ENCODE results near the gene EOMES. TPM values are rescaled to one million over a fixed set of nuclear protein-coding genes. Genes with fewer than 3 reads are reported as not detected.

Gene EOMES
- total and polyA plus RNA-seq, 2 of the 4 experiments (the other 2 are of a cell fraction): not detected

DNA sequence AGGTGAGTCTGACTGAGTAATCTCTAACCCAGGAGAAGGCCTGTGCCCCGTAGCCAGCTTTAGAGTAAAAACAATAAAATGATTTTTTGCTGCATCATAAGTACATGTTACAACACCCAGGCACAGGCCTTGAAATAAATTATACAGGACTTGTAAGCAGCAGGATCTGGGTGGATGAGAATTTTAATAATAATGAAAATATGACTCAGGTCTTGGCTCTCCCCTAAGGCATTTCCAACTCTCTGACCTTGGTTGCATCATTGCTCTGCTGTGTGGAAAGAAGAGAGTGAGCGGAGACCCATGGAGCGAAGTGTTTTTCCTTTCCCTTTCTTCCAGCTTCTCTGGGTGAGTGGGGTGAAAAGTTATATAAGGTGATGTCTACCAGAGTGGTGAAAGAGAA lies 44.6 kb downstream of the EOMES start:
- peak; percentile 96 for DNase-seq
- WGBS, 2 experiments (ENCODE audit: extremely low coverage in 2 of 2, insufficient read length in 1 of 2): no CpG with 5 or more reads among the region's 3 CpGs
- Histone ChIP-seq H3K27ac (ENCODE audit: insufficient read depth, low read length) (peak overlapping the region; percentile 70; the same call in 1 of the 2 replicates), H3K9me1 (ENCODE audit: insufficient read depth, low read length) (peaks cover 7% of the 10 kb centered on the region), H3K56ac (ENCODE audit: extremely low read depth, insufficient read depth, low read length) (peak overlapping the region; percentile 29; the same call in 1 of the 2 replicates), H2BK15ac (ENCODE audit: low read depth, low read length) (peak overlapping the region; percentile 17; the same call in 1 of the 3 replicates), H3K23ac (ENCODE audit: low read depth, low read length) (peak overlapping the region; percentile 95), H2AK9ac (replicated peaks; ENCODE audit: low read depth, low read length, poor library complexity) (no peak overlapping the region), H3K14ac (replicated peaks; ENCODE audit: low read depth, low read length) (peak overlapping the region; percentile 89), H2AK5ac (ENCODE audit: low read depth, low read length) (peak overlapping the region; percentile 41; the same call in 1 of the 2 replicates), H2BK20ac (ENCODE audit: low read depth, low read length) (peak overlapping the region; percentile 89), H4K20me1 (ENCODE audit: insufficient read depth, low read length) (no peaks in the 10 kb centered on the region), H3K9ac (ENCODE audit: low read depth, low read length) (peak overlapping the region; percentile 45), H3K36me3 (ENCODE audit: control insufficient read depth, insufficient read depth, low read length) (no peaks in the 10 kb centered on the region), H2BK5ac (ENCODE audit: low read depth, low read length, poor library complexity, severe bottlenecking) (peak overlapping the region; percentile 85), H3K9me3 (ENCODE audit: control insufficient read depth, insufficient read depth, low read length) (no peaks in the 10 kb centered on the region), H2AFZ (replicated peaks; ENCODE audit: low read length, poor library complexity) (peak overlapping the region; percentile 74), H4K5ac (ENCODE audit: low read depth, low read length) (peak overlapping the region; percentile 87), H3K18ac (ENCODE audit: low read depth, low read length) (peak overlapping the region; percentile 88), H4K91ac (ENCODE audit: insufficient read depth, low read depth, low read length) (peak overlapping the region; percentile 76), H3K79me1 (ENCODE audit: low read depth in 1 of 2, low read length in 2 of 2) (peaks cover 0 to 5% of the 10 kb centered on the region in 2 experiments; a peak in 1 of 4 replicates), H4K8ac (ENCODE audit: low read depth in 2 of 2, low read length in 2 of 2) (peak overlapping the region in 1 of 2 experiments; percentile 91; a peak in 2 of 4 replicates), H3K4me3 (ENCODE audit: insufficient read depth, low read depth, low read length) (no peak overlapping the region), H3K27me3 (ENCODE audit: control insufficient read depth, insufficient read depth, low read length) (no peaks in the 10 kb centered on the region), H3K4ac (ENCODE audit: low read depth, low read length) (peak overlapping the region; percentile 93), H3K4me1 (ENCODE audit: control insufficient read depth, insufficient read depth, low read length) (peaks cover 12% of the 10 kb centered on the region), H3K4me2 (ENCODE audit: low read depth, low read length) (peak overlapping the region; percentile 75), H2BK120ac (ENCODE audit: low read depth, low read length) (peak overlapping the region; percentile 87)
- CTCF ChIA-PET: interaction anchor here (1.0 kb wide), 1 partner anchor 156 kb away, joined by 6 read pairs; no protein-coding TSS in a partner anchor
- BruUV-seq (replicated peaks): no TSS peak
- intact Hi-C loops (cut with micrococcal nuclease) (loop anchor here (1.0 kb wide), 2 partner anchors 143 to 193 kb away; partner anchors contain the start of gene SLC4A7), in situ Hi-C loops (cut with MboI; ENCODE audit: low sequenced_read_pairs) (loop anchor here (10.0 kb wide), 1 partner anchor 193 kb away; the partner anchor contains the start of gene SLC4A7), dilution Hi-C loops (cut with HindIII; ENCODE audit: low sequenced_read_pairs, unreplicated experiment) (no loop called here)
- peak; percentile 76 for ATAC-seq (ENCODE audit: low read depth)
- POLR2A ChIA-PET (ENCODE audit: unreplicated experiment): no interaction called here
- TF ChIP-seq RCOR1 (IDR thresholded peaks at IDR 0.05; ENCODE audit: insufficient replicate concordance, low read length) (no peak), CHD1 (IDR thresholded peaks at IDR 0.05; ENCODE audit: low read depth, low read length) (no peak), FOS (IDR thresholded peaks at IDR 0.05; ENCODE audit: low read depth, low read length) (peak; percentile 58), MAFK (IDR thresholded peaks at IDR 0.05; ENCODE audit: low read depth, low read length) (peak; percentile 25; the same call in 1 of the 2 replicates), ELK1 (IDR thresholded peaks at IDR 0.05; ENCODE audit: borderline replicate concordance, low read depth, low read length) (no peak), RAD21 (IDR thresholded peaks at IDR 0.05; ENCODE audit: low read length) (no peak), SMC3 (IDR thresholded peaks at IDR 0.05; ENCODE audit: low read depth, low read length) (no peak), NFE2L2 (IDR thresholded peaks at IDR 0.05; ENCODE audit: low read depth, low read length) (peak; percentile 83), RFX5 (IDR thresholded peaks at IDR 0.05; ENCODE audit: low read depth, low read length) (no peak), POLR2A (IDR thresholded peaks at IDR 0.05; ENCODE audit: low read depth, low read length) (no peak), MXI1 (IDR thresholded peaks at IDR 0.05; ENCODE audit: borderline replicate concordance, low read depth, low read length) (no peak), CEBPB (IDR thresholded peaks at IDR 0.05; ENCODE audit: low read depth, low read length) (peak; percentile 98), BHLHE40 (IDR thresholded peaks at IDR 0.05; ENCODE audit: low read depth, low read length) (0 out of 2 replicates have a peak, but pooled peaks have one; percentile 11), MAZ (IDR thresholded peaks at IDR 0.05; ENCODE audit: borderline replicate concordance, low read depth, low read length) (no peak)
- TF ChIP-seq, protein P1, sequence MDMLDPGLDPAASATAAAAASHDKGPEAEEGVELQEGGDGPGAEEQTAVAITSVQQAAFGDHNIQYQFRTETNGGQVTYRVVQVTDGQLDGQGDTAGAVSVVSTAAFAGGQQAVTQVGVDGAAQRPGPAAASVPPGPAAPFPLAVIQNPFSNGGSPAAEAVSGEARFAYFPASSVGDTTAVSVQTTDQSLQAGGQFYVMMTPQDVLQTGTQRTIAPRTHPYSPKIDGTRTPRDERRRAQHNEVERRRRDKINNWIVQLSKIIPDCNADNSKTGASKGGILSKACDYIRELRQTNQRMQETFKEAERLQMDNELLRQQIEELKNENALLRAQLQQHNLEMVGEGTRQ (IDR thresholded peaks at IDR 0.05; ENCODE audit: low read depth, low read length): no peak
- TF ChIP-seq, protein P2, sequence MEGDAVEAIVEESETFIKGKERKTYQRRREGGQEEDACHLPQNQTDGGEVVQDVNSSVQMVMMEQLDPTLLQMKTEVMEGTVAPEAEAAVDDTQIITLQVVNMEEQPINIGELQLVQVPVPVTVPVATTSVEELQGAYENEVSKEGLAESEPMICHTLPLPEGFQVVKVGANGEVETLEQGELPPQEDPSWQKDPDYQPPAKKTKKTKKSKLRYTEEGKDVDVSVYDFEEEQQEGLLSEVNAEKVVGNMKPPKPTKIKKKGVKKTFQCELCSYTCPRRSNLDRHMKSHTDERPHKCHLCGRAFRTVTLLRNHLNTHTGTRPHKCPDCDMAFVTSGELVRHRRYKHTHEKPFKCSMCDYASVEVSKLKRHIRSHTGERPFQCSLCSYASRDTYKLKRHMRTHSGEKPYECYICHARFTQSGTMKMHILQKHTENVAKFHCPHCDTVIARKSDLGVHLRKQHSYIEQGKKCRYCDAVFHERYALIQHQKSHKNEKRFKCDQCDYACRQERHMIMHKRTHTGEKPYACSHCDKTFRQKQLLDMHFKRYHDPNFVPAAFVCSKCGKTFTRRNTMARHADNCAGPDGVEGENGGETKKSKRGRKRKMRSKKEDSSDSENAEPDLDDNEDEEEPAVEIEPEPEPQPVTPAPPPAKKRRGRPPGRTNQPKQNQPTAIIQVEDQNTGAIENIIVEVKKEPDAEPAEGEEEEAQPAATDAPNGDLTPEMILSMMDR (conservative IDR thresholded peaks at IDR 0.05; ENCODE audit: low read depth, low read length): no peak
